Measurements from ENCODE around the gene COA1. TPM values are rescaled to one million over a fixed set of nuclear protein-coding genes. Genes with fewer than 3 reads are reported as not detected.
A peak's percentile ranks its signal among the peaks of the same experiment; 100 is the strongest.

COA1 gene
- total and polyA plus RNA-seq, 2 donors (not counting 1 experiment from before 2014, with no cell fraction given) = 28.7 to 72.7 TPM

GRCh38 chr7:43645699-43646226 is 83.6 kb downstream of the COA1 start:
- intact Hi-C loops (cut with micrococcal nuclease) = loop anchor here (5.0 kb wide), 1 partner anchor 33 kb away; no protein-coding TSS in a partner anchor
- peak overlapping the region; percentile 76 for H3K4me2 ChIP-seq (replicated peaks; ENCODE audit: low read depth, low read length, poor library complexity, severe bottlenecking)

GRCh38 chr7:43643846-43644245 is 85.5 kb downstream of the COA1 start:
- DNase-seq (no peak), ATAC-seq (ENCODE audit: low read depth) (no peak)
- Histone ChIP-seq H2AFZ (ENCODE audit: insufficient read depth, low read depth, low read length, poor library complexity, severe bottlenecking) (no peak overlapping the region), H3K27me3 (replicated peaks in 1 of 4; ENCODE audit: control extremely low read depth in 1 of 4, control insufficient read depth in 3 of 4, insufficient read depth in 4 of 4, low read length in 3 of 4) (no peaks in the 10 kb centered on the region), H3K9ac (ENCODE audit: low read length) (no peak overlapping the region), H3K9me3 (ENCODE audit: control extremely low read depth in 1 of 3, control insufficient read depth in 2 of 3, insufficient read depth in 1 of 3, low read length in 2 of 3) (no peaks in the 10 kb centered on the region), H3K4me1 (ENCODE audit: control insufficient read depth in 2 of 2, insufficient read depth in 2 of 2, low read length in 2 of 2) (peaks cover 63 to 67% of the 10 kb centered on the region in 2 donors), H3K4me2 (replicated peaks; ENCODE audit: low read depth, low read length, poor library complexity, severe bottlenecking) (peak overlapping the region; percentile 23), H3K4me3 (ENCODE audit: control extremely low read depth in 1 of 5, extremely low read depth in 1 of 5, insufficient read depth in 1 of 5, low read depth in 2 of 5, low read length in 4 of 5) (no peak overlapping the region), H3K79me2 (ENCODE audit: control insufficient read depth, insufficient read depth, low read length) (peaks cover 71% of the 10 kb centered on the region), H4K20me1 (ENCODE audit: control insufficient read depth, insufficient read depth, low read length, poor library complexity, severe bottlenecking) (no peaks in the 10 kb centered on the region), H3K36me3 (replicated peaks in 1 of 2; ENCODE audit: control extremely low read depth in 1 of 2, control insufficient read depth in 1 of 2, extremely low read depth in 1 of 2, insufficient read depth in 2 of 2, low read length in 1 of 2) (peaks cover 0 to 63% of the 10 kb centered on the region in 2 experiments), H3K27ac (ENCODE audit: low read length in 2 of 2) (peak overlapping the region in 1 of 2 donors; percentile 97)
- Mint-ChIP-seq H3K4me3 (peak overlapping the region; percentile 18), H3K27ac (peak overlapping the region; percentile 88), H3K27me3 (no peaks in the 10 kb centered on the region), H3K4me1 (peaks cover 82% of the 10 kb centered on the region), H3K9me3 (ENCODE audit: insufficient read depth) (no peaks in the 10 kb centered on the region)
- 81% methylated on average over 7 of the region's 8 CpGs for WGBS (ENCODE audit: insufficient coverage)
- intact Hi-C loops (cut with micrococcal nuclease) = no loop called here
- TF ChIP-seq CTCF (IDR thresholded peaks at IDR 0.05) (no peak), EZH2 (IDR thresholded peaks at IDR 0.05; ENCODE audit: borderline replicate concordance, insufficient read depth, low read depth, low read length, poor library complexity, severe bottlenecking) (no peak)
- CTCF ChIA-PET = interaction anchor here (1.2 to 10.9 kb wide), 4 partner anchors 17 to 59 kb away, joined by 4 to 203 read pairs (median 8); partner anchors contain the start of gene STK17A
- POLR2A ChIA-PET = interaction anchor here (0.8 to 1.8 kb wide), 2 partner anchors 57 to 61 kb away, joined by 3 to 4 read pairs; partner anchors contain the start of gene STK17A

More at GRCh38 chr7:43645699-43646226, 83.6 kb downstream of the COA1 start:
- H3K4me3 Mint-ChIP-seq = peak overlapping the region; percentile 81
- ATAC-seq (ENCODE audit: low read depth) (no peak), DNase-seq (no peak)
- Histone ChIP-seq H3K79me2 (ENCODE audit: control insufficient read depth, insufficient read depth, low read length) (peaks cover 56% of the 10 kb centered on the region), H3K27ac (ENCODE audit: low read length in 2 of 2) (peak overlapping the region; percentile 87 to 97), H3K9ac (ENCODE audit: low read length) (peak overlapping the region; percentile 70), H3K4me1 (ENCODE audit: control insufficient read depth in 2 of 2, insufficient read depth in 2 of 2, low read length in 2 of 2) (peaks cover 78 to 79% of the 10 kb centered on the region in 2 donors), H3K36me3 (replicated peaks in 1 of 2; ENCODE audit: control extremely low read depth in 1 of 2, control insufficient read depth in 1 of 2, extremely low read depth in 1 of 2, insufficient read depth in 2 of 2, low read length in 1 of 2) (peaks cover 0 to 47% of the 10 kb centered on the region in 2 experiments), H3K9me3 (ENCODE audit: control extremely low read depth in 1 of 3, control insufficient read depth in 2 of 3, insufficient read depth in 1 of 3, low read length in 2 of 3) (no peaks in the 10 kb centered on the region), H2AFZ (ENCODE audit: insufficient read depth, low read depth, low read length, poor library complexity, severe bottlenecking) (no peak overlapping the region), H3K4me3 (ENCODE audit: control extremely low read depth in 1 of 5, extremely low read depth in 1 of 5, insufficient read depth in 1 of 5, low read depth in 2 of 5, low read length in 4 of 5) (peak overlapping the region in 2 of 5 experiments; percentile 8 to 50), H3K27me3 (replicated peaks in 1 of 4; ENCODE audit: control extremely low read depth in 1 of 4, control insufficient read depth in 3 of 4, insufficient read depth in 4 of 4, low read length in 3 of 4) (no peaks in the 10 kb centered on the region), H4K20me1 (ENCODE audit: control insufficient read depth, insufficient read depth, low read length, poor library complexity, severe bottlenecking) (no peaks in the 10 kb centered on the region)
- H3K27ac Mint-ChIP-seq = peak overlapping the region; percentile 87
- no peaks in the 10 kb centered on the region for H3K27me3 Mint-ChIP-seq
- ChIA-PET CTCF (interaction anchor here (1.1 to 10.9 kb wide), 5 partner anchors 25 to 193 kb away, joined by 3 to 203 read pairs (median 5); partner anchors contain the start of gene STK17A), POLR2A (interaction anchor here (1.6 to 6.1 kb wide), 2 partner anchors 26 to 62 kb away, joined by 4 to 68 read pairs; partner anchors contain the start of gene STK17A)
- no peak for TF ChIP-seq EZH2 (IDR thresholded peaks at IDR 0.05; ENCODE audit: borderline replicate concordance, insufficient read depth, low read depth, low read length, poor library complexity, severe bottlenecking)
- 88% methylated on average over 3 of the region's 3 CpGs for WGBS (ENCODE audit: insufficient coverage)
- H3K4me1 Mint-ChIP-seq = peaks cover 83% of the 10 kb centered on the region
- no peaks in the 10 kb centered on the region for H3K9me3 Mint-ChIP-seq (ENCODE audit: insufficient read depth)
